Measurements from ENCODE around the gene ZNF763.
"Not testable (repeated sequence)": the region's sequence is repeated elsewhere in the genome, so short reads cannot be mapped to it uniquely, and the experiment has no call there.

Gene ZNF763

GRCh38 chr19:11973019-11973810 lies 8.4 kb downstream of the ZNF763 start:
- DNase-seq (ENCODE audit: low spot score): no peak

DNA sequence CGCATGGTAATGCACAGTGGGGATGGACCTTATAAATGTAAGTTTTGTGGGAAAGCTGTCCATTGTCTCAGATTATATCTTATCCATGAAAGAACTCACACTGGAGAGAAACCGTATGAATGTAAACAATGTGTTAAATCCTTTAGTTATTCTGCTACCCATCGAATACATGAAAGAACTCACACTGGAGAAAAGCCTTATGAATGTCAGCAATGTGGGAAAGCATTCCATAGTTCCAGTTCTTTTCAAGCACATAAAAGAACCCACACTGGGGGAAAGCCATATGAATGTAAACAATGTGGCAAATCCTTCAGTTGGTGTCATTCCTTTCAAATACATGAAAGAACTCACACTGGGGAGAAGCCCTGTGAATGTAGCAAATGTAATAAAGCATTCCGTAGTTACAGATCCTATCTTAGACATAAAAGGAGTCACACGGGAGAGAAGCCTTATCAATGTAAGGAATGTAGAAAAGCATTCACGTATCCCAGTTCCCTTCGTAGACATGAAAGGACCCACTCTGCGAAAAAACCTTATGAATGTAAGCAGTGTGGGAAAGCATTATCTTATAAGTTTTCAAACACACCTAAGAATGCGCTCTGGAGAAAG lies 13.8 kb downstream of the ZNF763 start:
- DNase-seq (ENCODE audit: low spot score): no peak

GRCh38 chr19:11979527-11979926 lies 14.7 kb downstream of the ZNF763 start:
- DNase-seq (ENCODE audit: low spot score): no peak

DNA sequence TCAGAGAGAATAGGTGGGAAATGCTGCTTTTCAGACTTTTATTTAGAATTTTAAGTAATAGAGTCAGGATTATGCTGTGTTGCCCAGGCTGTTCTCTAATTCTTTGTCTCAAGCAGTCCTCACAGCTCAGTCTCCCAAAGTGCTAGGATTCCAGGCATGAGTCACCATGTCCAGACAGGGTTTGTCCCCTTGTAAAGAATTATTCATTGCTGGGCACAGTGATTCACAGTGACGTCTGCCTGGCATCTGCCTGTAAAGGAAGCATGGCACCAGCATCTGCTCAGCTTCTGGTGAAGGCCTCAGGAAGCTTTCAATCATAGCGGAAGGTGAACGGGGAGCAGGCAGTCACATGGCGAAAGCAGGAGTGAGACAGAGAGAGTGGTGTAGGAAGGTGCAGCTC lies 17.7 kb downstream of the ZNF763 start:
- no peak for DNase-seq (ENCODE audit: low spot score)

DNA sequence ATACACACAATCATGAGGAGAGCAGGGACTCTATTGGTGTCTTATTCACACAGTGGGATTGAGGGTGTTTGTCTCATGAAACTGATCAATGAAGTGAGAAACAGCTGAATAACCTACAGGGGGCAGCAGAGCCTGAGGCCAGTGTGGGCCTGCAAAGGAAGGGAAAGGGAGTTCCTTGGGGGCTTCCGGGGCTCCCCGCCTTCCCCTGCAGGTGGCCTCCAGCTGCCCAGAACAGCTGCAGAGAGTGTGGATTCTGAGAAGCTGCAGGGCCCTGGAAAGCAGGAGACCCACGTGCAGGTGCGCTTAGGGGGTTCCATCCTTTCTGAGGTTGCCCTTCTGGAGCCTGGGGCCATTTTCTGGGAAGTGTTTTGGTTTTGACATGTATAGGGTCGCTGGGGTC lies 20.1 kb downstream of the ZNF763 start:
- DNase-seq (ENCODE audit: low spot score): peak; percentile 58

DNA sequence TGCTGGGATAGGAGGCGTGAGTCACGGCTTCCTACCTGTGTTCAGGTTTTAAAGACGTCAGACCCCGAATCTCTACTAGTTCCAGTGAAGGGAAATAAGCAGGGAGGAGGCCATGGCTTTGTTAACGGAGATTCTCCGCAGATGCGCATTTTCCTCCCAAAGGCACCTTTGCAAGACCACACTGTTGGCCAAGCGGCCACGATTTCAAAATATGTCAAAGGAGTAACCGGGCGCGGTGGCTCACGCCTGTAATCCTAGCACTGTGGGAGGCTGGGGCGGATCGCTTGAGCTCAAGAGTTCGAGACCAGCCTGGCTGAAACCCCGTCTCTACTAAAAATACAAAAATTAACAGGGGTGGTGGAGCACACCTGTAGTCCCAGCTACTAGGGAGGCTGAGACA lies 21.9 kb downstream of the ZNF763 start:
- no peak for DNase-seq (ENCODE audit: low spot score)

GRCh38 chr19:11987405-11988281 lies 22.8 kb downstream of the ZNF763 start:
- DNase-seq (ENCODE audit: low spot score): peak; percentile 97

DNA sequence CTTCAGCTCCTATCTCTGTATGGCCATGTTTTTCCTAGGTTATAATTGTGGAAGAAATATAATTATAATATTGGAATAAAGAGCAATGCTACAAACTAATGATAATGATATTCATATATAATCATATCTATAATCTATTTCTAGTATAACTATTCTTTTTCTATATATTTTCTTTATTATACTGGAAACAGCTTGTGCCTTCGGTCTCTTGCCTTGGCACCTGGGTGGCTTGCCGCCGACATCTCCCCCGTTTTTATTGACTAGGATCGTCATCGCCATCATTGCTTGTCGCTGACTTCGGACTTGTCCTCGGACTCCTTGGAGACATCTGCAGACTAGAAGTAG lies 24.2 kb downstream of the ZNF763 start:
- DNase-seq (ENCODE audit: low spot score): no peak

- DNase-seq (ENCODE audit: low spot score): not testable (repeated sequence)
Observed at GRCh38 chr19:11991921-11992320, 27.1 kb downstream of the ZNF763 start.

DNA sequence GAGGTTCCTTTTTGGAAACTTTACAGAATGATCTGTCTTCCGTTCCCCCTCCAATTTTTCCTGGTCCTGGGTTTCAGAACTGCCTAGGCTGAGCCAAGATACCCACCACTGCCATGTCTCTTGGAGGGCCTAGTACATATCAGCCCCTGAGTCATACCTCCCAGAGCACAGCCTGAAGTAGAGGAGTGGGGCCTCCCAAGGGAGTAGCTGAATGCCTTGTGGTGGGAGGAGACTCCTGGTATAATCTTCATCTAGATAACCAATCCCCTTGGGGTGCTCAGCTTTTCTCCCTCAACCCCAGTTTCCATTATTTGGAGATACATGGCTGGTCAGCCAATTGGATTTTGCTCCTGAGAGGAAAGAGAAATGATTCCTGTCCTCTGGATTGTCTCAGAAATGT lies 30.3 kb downstream of the ZNF763 start:
- DNase-seq (ENCODE audit: low spot score): peak; percentile 43

DNA sequence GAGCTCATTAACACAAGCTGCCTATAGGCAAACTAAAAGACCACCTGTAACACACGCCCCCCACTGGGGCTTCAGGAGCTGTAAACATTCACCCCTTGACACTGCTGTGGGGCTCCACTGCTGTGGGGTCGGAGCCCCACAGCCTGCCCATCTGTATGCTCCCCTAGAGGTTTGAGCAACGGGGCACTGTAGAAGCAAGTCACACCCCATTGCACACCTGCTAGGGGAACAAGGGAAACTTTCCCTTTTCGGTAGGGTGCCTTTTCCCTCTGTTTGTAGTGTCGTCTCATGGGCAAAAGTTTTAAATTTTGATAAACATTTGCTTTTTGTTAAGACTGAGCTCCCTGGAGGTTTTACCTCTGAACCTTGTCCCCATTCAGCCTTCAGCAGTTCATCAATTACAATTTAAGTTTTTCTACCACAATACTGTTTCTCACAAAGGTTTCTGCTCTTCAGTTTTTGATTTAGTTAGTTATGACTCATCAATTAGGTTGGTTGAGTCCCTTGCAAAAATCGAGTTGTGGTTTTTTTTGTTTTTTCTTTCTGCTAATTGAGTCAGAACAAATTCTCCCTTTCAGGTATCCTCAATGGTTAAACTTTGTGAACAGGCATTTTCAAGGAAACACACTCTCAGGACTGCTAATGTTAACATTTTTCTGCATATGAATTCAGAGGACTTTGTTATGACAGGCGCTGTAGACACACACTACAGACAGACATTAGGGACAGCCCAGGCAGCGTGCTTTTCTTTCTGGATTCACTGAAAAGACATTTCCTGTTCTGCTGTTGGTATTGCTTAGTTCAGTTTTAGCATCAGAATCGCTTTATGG lies 35.5 kb downstream of the ZNF763 start:
- no peak for DNase-seq (ENCODE audit: low spot score)

DNA sequence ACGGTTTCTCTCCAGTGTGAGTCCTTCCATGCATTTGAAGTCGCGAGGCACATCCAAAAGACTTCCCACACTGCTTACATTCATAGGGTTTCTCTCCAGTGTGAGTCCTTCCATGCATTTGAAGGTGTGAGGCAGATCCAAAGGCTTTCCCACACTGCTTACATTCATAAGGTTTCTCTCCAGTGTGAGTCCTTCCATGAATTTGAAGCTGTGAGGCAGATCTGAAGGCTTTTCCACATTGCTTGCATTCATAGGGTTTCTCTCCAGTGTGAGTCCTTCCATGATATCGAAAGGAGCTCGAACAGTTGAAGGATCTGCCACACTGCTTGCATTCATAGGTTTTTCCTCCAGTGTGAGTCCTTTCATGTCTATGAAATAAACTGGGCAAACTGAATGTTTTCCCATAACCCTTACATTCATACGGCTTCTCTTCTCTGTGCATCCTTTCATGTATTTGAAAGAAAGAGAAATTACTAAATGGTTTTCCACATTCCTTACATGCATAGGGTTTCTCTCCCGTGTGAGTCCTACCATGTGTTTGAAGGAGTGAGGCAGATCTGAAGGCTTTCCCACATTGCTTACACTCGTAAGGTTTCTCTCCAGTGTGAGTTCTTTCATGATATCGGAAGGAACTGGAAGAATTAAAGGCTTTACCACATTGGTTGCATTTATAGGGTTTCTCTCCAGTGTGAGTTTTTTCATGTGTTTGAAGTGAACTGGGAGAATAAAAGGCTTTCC lies 50.3 kb downstream of the ZNF763 start:
- no peak for DNase-seq (ENCODE audit: low spot score)

DNA sequence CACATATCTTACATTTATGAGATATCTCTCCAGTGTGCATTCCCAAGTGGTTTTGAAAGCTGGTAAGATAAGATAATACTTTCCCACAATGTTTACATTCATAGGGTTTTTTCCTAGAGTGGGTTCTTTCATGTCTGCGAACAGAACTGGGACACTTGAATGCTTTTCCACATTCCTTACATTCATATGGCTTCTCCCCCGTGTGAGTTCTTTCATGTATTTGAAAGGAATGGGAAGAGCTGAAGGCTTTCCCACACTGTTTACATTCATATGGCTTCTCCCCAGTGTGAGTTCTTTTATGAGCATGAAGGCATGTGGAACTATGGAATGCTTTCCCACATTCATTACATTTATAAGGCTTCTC lies 50.9 kb downstream of the ZNF763 start:
- DNase-seq (ENCODE audit: low spot score): no peak
